ENCODE data around the gene AGTR2. TPM values are rescaled to one million over a fixed set of nuclear protein-coding genes. Genes with fewer than 3 reads are reported as not detected.
"Not testable (repeated sequence)": the region's sequence is repeated elsewhere in the genome, so short reads cannot be mapped to it uniquely, and the experiment has no call there.

Gene AGTR2
- not detected in 2 replicates for total RNA-seq

- H3K4me3 ChIP-seq (ENCODE audit: low read depth, low read length), result no peak within 1 kb of the TSS
- no peak for TF ChIP-seq CTCF (IDR thresholded peaks at IDR 0.05; ENCODE audit: insufficient read depth, low read depth, low read length)
- no peak for DNase-seq (ENCODE audit: low read depth)
These were observed at the start of gene AGTR2 for GRCh38 chrX:116170511-116170910. TSS of gene AGTR2 (plus strand) at chrX:116170744. CDS start at chrX:116172281, 1,537 bp downstream.

- no peak for TF ChIP-seq CTCF (IDR thresholded peaks at IDR 0.05; ENCODE audit: insufficient read depth, low read depth, low read length)
- H3K4me3 ChIP-seq (ENCODE audit: low read depth, low read length), result no peak overlapping the region
- no peak for DNase-seq (ENCODE audit: low read depth)
These were observed 35.3 kb upstream of the AGTR2 start for GRCh38 chrX:116135277-116135676.

- H3K4me3 ChIP-seq (ENCODE audit: low read depth, low read length); DNase-seq (ENCODE audit: low read depth): not testable (repeated sequence)
These were observed 29.3 kb upstream of the AGTR2 start for GRCh38 chrX:116141270-116141669.

- no peak overlapping the region for H3K4me3 ChIP-seq (ENCODE audit: low read depth, low read length)
- TF ChIP-seq CTCF (IDR thresholded peaks at IDR 0.05; ENCODE audit: insufficient read depth, low read depth, low read length), result no peak
- no peak for DNase-seq (ENCODE audit: low read depth)
These were observed 27.6 kb upstream of the AGTR2 start for GRCh38 chrX:116142976-116143375.

- no peak for DNase-seq (ENCODE audit: low read depth)
- H3K4me3 ChIP-seq (ENCODE audit: low read depth, low read length), result no peak overlapping the region
- TF ChIP-seq CTCF (IDR thresholded peaks at IDR 0.05; ENCODE audit: insufficient read depth, low read depth, low read length), result no peak
These were observed 2.4 kb downstream of the AGTR2 start for GRCh38 chrX:116172976-116173375.

GRCh38 chrX:116181300-116181699, 10.8 kb downstream of the AGTR2 start:
- TF ChIP-seq CTCF (IDR thresholded peaks at IDR 0.05; ENCODE audit: insufficient read depth, low read depth, low read length), result no peak
- DNase-seq (ENCODE audit: low read depth), result no peak
- no peak overlapping the region for H3K4me3 ChIP-seq (ENCODE audit: low read depth, low read length)

- no peak for DNase-seq (ENCODE audit: low read depth)
- TF ChIP-seq CTCF (IDR thresholded peaks at IDR 0.05; ENCODE audit: insufficient read depth, low read depth, low read length), result no peak
These were observed 14.6 kb downstream of the AGTR2 start for GRCh38 chrX:116185163-116185562.

More at GRCh38 chrX:116185163-116185562, 14.6 kb downstream of the AGTR2 start:
- no peak overlapping the region for H3K4me3 ChIP-seq (ENCODE audit: low read depth, low read length)

Data from fibroblast of villous mesenchyme (primary cell).